ENCODE results near the gene KRTAP1-5. TPM values are rescaled to one million over a fixed set of nuclear protein-coding genes. Genes with fewer than 3 reads are reported as not detected.

The KRTAP1-5 gene
- total RNA-seq, 4 donors from 2014 or later, result not detected

DNA sequence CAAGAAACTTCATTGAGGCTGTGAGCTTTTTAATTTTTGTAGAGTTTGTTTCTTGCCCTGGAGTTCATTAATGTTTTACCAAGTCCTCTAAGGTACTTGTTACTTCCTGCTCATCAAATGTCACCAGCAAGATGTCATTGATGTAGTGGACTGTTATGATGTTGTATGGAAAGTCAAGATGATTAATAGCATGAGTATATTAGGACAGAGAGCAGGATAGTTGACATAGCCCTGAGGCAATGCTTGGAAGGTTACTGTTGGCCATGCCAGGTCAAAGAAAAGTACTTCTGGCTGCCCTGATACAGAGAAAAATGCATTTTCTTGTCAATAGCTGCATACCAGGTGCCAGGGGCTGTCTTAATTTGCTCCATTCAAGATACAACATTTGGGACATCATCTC is 6.7 kb downstream of the KRTAP1-5 start:
- no peak for DNase-seq
- intact Hi-C loops (cut with DNase I), result no loop called here
- TF ChIP-seq POLR2A (IDR thresholded peaks at IDR 0.05) (no peak), CTCF (IDR thresholded peaks at IDR 0.05) (no peak)
- no peak overlapping the region for H3K27ac ChIP-seq
- H3K27me3 ChIP-seq, result no peaks in the 10 kb centered on the region
- H3K36me3 ChIP-seq, result no peaks in the 10 kb centered on the region
- no peak overlapping the region for H3K4me3 ChIP-seq (replicated peaks in 1 of 3)
- no peaks in the 10 kb centered on the region for H3K9me3 ChIP-seq
- no peaks in the 10 kb centered on the region for H3K4me1 ChIP-seq

- Histone ChIP-seq H3K4me1 (no peaks in the 10 kb centered on the region), H3K36me3 (no peaks in the 10 kb centered on the region), H3K27me3 (no peaks in the 10 kb centered on the region), H3K27ac (no peak overlapping the region), H3K4me3 (replicated peaks in 1 of 3) (no peak overlapping the region), H3K9me3 (no peaks in the 10 kb centered on the region)
- WGBS, 2 donors, result 84 to 95% methylated on average over 3 of the region's 3 CpGs
- intact Hi-C loops (cut with DNase I), result no loop called here
- no peak for DNase-seq
- TF ChIP-seq CTCF (IDR thresholded peaks at IDR 0.05), result no peak
- no peak for TF ChIP-seq POLR2A (IDR thresholded peaks at IDR 0.05)
Observed at GRCh38 chr17:41019415-41019814, 7.6 kb downstream of the KRTAP1-5 start.

DNA sequence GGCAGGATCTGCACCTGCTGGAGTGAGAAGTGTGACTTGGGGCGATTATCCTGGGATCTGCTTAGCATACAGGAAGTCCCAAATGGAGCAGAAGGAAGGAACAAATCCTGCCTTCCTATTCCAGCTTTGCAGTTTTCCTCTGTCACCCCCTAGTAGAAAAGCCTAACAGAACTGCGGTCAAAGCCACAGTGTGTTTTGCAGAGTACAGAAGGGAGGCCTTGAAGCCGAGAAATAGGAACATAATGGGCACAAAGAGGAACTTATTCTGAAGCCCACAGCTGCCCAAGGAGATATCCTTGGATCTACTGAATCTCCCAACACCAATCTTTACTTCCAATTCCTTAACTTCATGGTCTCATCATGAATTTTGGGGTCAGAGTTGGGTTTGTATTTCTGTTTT is 8.5 kb downstream of the KRTAP1-5 start:
- WGBS, 2 donors, result 73 to 80% methylated on average over 3 of the region's 3 CpGs
- H3K27me3 ChIP-seq, result no peaks in the 10 kb centered on the region
- H3K9me3 ChIP-seq, result no peaks in the 10 kb centered on the region
- no peak overlapping the region for H3K4me3 ChIP-seq (replicated peaks in 1 of 3)
- intact Hi-C loops (cut with DNase I), result no loop called here
- TF ChIP-seq CTCF (IDR thresholded peaks at IDR 0.05) (no peak), POLR2A (IDR thresholded peaks at IDR 0.05) (no peak)
- DNase-seq, result no peak
- no peaks in the 10 kb centered on the region for H3K4me1 ChIP-seq
- no peak overlapping the region for H3K27ac ChIP-seq
- no peaks in the 10 kb centered on the region for H3K36me3 ChIP-seq

- DNase-seq, result no peak
- H3K4me3 ChIP-seq (replicated peaks in 1 of 3), result no peak overlapping the region
- no peaks in the 10 kb centered on the region for H3K36me3 ChIP-seq
- intact Hi-C loops (cut with DNase I), result no loop called here
- 74 to 76% methylated on average over 13 of the region's 13 CpGs for WGBS, 2 donors
- no peak for TF ChIP-seq CTCF (IDR thresholded peaks at IDR 0.05)
- no peak for TF ChIP-seq POLR2A (IDR thresholded peaks at IDR 0.05)
- no peaks in the 10 kb centered on the region for H3K9me3 ChIP-seq
- H3K27me3 ChIP-seq, result no peaks in the 10 kb centered on the region
- H3K4me1 ChIP-seq, result no peaks in the 10 kb centered on the region
- H3K27ac ChIP-seq, result no peak overlapping the region
Observed at GRCh38 chr17:41016578-41017215, 10.3 kb downstream of the KRTAP1-5 start.

GRCh38 chr17:41015454-41015853 is 11.6 kb downstream of the KRTAP1-5 start:
- intact Hi-C loops (cut with DNase I), result no loop called here
- H3K9me3 ChIP-seq, result no peaks in the 10 kb centered on the region
- H3K27ac ChIP-seq, result no peak overlapping the region
- TF ChIP-seq CTCF (IDR thresholded peaks at IDR 0.05) (no peak), POLR2A (IDR thresholded peaks at IDR 0.05) (no peak)
- H3K4me1 ChIP-seq, result no peaks in the 10 kb centered on the region
- H3K36me3 ChIP-seq, result no peaks in the 10 kb centered on the region
- WGBS, 2 donors, result 75 to 82% methylated on average over 7 of the region's 7 CpGs
- DNase-seq, result no peak
- no peaks in the 10 kb centered on the region for H3K27me3 ChIP-seq
- H3K4me3 ChIP-seq (replicated peaks in 1 of 3), result no peak overlapping the region
